NCI-H2081 (cell line): ENCODE measurements around the gene SBSN.
A peak's percentile ranks its signal among the peaks of the same experiment; 100 is the strongest.

Source experiments
- DNase-seq, 2 experiments: peaks; one replicate each; lab custom pipeline; 2025; lab: John Stamatoyannopoulos, UW

Gene SBSN

GRCh38 chr19:35533201-35533821 lies 5.2 kb upstream of the SBSN start, which contains the start of gene GAPDHS:
TSS of gene GAPDHS (plus strand) at chr19:35533456. CDS start at chr19:35533528, 72 bp downstream.
- no peak for DNase-seq

DNA sequence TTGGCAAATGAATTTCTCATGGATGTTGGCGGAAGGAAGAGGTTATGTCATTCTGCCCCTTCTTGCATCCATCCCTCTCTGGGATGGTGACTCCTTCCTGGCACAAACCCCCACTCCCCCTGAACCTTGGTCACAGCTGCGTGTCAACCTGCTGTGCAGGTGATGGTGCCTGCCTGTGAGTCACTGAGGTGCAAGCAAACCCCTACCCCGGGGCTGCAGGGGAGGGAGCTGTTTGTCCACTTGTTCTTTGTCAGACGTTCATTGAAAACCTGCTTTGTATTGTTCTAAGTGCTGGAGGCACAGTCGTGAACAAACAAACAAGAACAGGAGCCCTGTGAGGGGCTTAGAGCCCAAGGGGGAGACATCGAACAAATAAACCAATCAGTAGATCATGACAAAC lies 3.2 kb upstream of the SBSN start:
- no peak for DNase-seq

GRCh38 chr19:35529241-35530218 lies 1.4 kb upstream of the SBSN start:
- DNase-seq: no peak

GRCh38 chr19:35525873-35526272 lies 2.2 kb downstream of the SBSN start:
- DNase-seq: no peak

DNA sequence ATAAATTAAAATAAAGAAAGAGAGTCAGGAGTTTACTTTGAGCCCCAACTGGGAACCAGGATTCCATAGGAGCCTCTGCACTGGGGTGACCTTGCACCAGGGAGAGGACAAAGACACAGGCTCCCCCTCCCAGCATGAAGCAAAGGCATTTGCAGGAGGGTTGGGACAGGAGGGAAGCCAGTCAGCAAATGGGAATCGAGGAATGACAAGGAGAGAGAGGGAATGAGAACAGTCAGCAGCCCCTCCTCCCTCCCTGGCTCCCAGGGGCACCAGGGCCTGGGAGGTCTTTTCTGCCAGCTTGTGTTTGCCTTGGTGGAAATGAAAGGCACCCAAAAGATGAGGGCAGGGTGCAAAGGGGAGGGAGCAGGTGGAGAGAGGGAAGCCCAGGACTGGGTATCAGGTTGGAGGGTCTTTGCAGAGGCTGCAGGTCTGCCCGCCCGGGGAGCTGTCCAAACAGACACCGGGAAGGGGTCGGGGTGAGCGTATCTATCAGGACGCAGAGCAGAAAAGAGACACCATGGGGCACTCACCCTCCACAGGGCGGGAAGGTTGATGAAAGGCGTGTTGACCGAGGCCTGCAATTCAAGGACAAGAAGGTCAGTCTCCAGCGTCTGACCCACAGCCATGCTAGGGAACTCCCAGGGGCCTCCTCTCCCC lies 3.8 kb downstream of the SBSN start:
- no peak for DNase-seq

- no peak for DNase-seq
Measured at GRCh38 chr19:35522745-35523327, 5.3 kb downstream of the SBSN start.

- DNase-seq: no peak
Measured at GRCh38 chr19:35521124-35521743, 6.9 kb downstream of the SBSN start.

DNA sequence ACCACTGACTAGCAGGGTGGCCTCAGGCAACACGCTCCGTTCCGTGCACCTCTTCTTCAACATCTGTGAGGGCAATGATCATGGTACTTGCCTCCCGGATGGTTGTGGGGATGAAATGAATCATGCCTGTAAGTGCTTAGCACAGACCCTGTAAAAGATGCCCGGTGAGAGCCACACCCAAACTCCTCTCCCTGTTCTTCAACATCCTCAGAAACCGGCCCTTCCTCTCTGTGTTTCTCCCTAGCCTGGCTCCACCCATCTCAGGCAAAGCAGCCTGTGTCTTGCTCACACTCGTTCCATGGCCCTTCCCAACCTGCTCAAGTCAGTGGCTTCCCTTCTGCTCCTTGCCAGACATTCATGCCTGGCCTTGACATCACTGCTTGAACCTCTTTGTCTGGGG lies 8.8 kb downstream of the SBSN start:
- DNase-seq: no peak

- DNase-seq: no peak
Measured at GRCh38 chr19:35518313-35518712, 9.8 kb downstream of the SBSN start.

DNA sequence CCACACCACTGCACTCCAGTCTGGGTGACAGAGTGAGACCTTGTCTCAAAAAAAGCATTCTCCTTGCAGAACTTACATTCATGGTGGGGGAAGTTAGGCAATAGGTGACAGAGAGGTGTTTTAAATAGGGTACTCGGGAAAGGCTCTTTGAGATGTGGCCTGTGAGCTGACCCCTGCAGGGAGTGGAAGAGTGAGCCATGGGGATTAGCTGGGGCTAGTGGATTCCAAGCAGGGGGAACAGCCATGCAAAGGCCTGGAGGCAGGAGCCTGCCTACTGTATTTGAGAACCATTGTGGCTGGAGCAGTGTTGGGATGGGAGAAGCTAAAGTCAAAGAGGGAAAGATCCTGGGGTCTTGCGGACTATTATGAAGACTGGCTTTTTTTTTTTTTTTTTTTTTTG lies 10.8 kb downstream of the SBSN start:
- DNase-seq: no peak

DNA sequence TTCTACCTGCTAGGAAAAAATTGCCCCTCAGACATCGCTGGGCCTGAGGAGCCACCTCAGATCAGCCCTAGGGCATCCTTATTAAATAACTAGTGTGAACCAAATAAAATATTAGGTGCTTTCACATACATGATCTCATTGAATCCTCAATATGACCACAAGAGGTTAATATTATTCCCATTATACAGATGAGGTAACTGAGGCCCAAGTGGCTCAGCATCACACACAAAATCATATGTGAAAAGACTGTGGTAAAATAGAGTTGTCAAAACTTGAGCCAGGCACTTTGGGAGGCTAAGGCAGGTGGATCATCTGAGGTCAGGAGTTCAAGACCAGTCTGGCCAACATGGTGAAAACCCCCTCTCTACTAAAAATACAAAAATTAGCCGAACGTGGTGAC lies 11.8 kb downstream of the SBSN start:
- DNase-seq: no peak

DNA sequence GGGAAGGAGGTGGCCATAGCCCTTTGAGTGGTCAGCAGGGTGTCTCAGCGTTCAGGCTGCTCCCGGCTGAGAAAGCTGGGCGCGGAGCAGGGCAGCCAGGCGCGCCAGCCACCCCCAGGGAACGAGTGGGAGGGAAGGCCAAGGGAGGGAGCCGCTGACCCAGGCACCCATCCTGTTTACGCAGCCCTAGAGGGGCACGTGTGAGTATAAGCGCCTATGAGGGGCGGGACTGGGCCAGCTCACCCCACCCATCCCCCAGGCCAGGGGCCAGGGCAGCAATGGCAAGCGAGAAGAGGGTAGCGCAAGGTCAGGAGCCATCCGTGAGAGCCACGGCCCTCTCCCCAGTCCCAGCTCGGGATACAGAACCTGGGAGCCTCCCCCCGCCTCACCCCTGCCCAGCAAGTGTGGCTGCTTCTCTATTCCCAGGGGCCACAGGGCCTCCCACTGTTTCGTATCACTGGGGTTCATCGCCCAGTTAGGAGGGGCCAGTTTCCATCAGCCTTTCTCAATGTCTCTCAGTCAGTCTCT lies 13.8 kb downstream of the SBSN start:
- no peak for DNase-seq

- no peak for DNase-seq
Measured at GRCh38 chr19:35513628-35514281, 14.4 kb downstream of the SBSN start, which contains the start of gene DMKN. TSS of gene DMKN (minus strand) at chr19:35513649. CDS start at chr19:35513475, 174 bp downstream.

DNA sequence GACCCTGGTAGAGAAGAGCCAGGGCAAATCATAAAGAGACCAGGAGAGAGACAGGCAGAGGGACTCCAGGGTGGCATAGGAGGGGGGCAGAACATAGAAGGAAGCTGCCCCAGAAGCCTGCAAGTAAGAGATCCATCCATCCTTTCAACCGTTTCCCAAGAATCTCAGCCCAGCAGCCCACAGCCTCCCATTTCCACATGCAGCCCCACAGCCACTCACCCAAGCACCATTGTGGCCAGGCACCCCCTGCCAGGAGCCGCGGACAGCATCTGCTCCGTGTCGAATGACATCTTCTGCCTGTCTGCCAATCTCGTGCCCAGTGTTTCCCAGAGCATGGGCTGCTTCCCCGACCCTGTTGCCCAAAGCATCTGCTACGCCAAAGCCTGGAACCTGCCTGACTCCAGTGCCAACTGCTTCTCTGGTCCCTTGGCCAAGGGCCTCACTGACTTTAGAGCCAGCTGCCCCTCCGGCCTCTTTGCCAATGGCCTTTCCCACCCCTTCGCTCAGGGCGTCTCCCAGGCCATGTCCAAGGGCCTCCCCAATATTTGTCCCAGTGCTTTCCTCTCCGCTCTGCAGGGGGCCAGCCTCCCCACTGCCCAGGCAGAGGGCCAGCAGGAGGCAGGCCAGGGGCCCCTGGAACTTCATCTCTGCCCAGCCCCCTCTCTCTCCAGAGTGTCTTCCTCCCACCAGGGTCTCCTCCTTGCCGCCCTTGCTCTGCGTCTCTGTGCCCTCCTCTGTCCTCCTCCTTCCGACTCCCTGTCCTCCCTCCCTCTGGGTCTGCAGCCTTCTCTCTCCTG lies 15.1 kb downstream of the SBSN start:
- no peak for DNase-seq

DNA sequence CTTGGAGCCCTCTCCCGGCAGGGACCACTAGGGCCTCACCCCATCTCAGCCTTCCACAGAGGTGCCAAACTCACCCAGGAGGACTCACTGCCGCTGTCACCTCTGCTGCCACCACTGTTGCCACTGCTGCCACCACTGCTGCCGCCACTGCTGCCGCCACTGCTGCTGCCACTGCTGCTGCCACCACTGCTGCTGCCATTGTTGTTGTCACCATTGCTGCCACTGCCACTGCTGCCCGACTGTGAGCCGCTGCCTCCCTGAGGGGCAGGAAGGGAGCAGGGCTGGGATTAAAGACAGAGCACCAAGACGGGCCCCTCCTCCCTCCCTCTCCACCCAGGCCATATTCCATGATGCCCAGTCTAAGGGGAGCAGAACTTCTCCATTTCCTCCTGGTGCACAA lies 16.8 kb downstream of the SBSN start:
- DNase-seq: no peak

DNA sequence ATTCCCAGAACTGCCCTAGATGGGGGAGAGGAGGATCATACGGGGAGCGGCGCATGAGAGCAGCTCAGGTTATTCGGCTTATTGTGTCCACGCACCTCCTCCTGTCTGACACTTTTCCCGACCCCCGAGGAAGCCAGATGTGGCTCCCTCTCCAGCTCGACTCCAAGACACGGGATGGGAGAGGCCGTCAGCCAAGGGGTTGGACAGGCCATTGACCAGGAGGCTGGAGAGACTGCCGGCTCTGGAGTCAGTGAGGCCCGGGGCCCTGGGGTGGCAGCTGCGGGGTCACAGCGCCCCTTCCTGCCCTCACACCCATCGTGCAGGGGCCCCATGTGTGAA lies 17.5 kb downstream of the SBSN start:
- DNase-seq: no peak

GRCh38 chr19:35509861-35510625 lies 18.1 kb downstream of the SBSN start:
- peak; percentile 13 to 46 for DNase-seq

GRCh38 chr19:35509018-35509652 lies 19.0 kb downstream of the SBSN start:
- no peak for DNase-seq

DNA sequence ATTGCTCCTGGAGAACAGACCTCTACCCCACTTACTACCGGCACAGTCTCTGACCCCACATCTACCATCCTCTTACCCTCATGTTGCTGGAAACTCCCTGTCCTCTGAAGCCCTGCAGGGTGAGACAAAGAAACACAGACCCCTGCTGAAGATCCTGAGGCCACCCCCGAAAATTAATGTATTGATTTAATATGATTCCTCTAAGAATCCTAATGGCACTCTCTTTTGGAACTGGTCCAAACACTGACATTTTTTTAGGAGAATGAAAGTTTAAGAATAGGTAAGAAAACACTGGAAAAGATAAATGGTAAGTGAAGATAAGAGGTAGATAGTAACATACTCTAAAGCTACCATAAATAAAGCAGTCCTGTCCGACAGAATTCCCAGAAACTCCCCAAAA lies 20.0 kb downstream of the SBSN start:
- DNase-seq: no peak
